ENCODE data around the gene SCAMP1.
"Not testable (repeated sequence)": the region's sequence is repeated elsewhere in the genome, so short reads cannot be mapped to it uniquely, and the experiment has no call there.

SCAMP1 gene

DNA sequence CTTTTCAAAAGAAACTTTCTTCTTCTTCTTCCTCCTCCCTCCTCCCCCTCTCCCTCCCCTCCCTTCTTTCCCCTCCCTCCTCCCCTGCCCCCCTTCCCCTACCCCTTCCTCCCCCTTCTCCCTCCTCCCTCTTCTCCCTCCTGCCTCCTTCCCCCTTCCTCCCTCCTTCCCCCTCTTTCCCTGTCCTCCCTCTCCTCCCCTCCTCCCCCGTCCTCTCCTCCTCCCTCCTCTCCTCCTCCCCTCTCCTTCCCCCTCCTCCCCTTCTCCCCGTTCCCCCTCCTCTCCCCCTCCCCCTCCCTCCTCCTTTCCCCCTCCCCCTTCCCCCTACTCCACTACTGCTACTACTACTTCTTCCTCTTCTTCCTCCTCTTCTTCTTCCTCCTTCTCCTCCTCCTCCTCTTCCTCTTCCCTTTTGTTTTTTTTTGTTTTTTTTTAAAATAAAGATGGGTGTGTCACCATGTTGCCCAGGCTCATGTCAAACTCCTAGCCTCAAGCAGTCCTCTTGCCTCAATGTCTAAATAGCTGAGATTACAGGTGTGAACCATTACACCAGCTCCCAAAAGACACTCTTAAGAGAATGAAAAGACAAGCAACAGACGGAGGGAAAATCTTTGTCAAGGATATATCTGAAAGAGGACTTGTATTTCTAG lies 87.5 kb downstream of the SCAMP1 start:
- Histone ChIP-seq H3K4me3 (ENCODE audit: low read depth, low read length) (no peak overlapping the region), H3K36me3 (replicated peaks) (no peaks in the 10 kb centered on the region), H3K27ac (no peak overlapping the region), H3K27me3 (replicated peaks) (no peaks in the 10 kb centered on the region)
- TF ChIP-seq, protein P1, sequence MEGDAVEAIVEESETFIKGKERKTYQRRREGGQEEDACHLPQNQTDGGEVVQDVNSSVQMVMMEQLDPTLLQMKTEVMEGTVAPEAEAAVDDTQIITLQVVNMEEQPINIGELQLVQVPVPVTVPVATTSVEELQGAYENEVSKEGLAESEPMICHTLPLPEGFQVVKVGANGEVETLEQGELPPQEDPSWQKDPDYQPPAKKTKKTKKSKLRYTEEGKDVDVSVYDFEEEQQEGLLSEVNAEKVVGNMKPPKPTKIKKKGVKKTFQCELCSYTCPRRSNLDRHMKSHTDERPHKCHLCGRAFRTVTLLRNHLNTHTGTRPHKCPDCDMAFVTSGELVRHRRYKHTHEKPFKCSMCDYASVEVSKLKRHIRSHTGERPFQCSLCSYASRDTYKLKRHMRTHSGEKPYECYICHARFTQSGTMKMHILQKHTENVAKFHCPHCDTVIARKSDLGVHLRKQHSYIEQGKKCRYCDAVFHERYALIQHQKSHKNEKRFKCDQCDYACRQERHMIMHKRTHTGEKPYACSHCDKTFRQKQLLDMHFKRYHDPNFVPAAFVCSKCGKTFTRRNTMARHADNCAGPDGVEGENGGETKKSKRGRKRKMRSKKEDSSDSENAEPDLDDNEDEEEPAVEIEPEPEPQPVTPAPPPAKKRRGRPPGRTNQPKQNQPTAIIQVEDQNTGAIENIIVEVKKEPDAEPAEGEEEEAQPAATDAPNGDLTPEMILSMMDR (IDR thresholded peaks at IDR 0.05; ENCODE audit: low read depth, low read length, missing control alignments), result no peak
- in situ Hi-C loops (cut with HindIII; ENCODE audit: low pct_ligation_motif_present, low sequenced_read_pairs), result no loop called here
- DNase-seq, result no peak

DNA sequence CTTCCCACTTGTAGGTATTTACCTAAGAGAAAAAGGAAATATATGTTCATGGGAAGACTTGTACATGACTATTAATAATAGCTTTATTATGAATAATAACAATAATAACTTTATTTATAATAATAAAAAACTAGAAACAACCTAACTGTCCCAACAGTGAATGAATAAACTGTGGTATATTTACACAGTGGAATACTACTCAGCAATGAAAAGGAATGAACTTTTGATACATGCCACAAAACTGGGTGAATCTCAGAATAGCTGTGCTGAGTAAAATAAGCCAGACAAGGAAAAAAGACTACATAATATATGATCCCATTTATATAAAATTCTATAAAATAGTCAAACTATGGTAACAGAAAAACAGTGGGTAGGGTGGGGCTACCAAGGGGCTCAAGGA lies 88.7 kb downstream of the SCAMP1 start:
- Histone ChIP-seq H3K4me3 (ENCODE audit: low read depth, low read length) (no peak overlapping the region), H3K36me3 (replicated peaks) (no peaks in the 10 kb centered on the region), H3K27me3 (replicated peaks) (no peaks in the 10 kb centered on the region), H3K27ac (no peak overlapping the region)
- TF ChIP-seq, protein P1 (IDR thresholded peaks at IDR 0.05; ENCODE audit: low read depth, low read length, missing control alignments), result no peak
- in situ Hi-C loops (cut with HindIII; ENCODE audit: low pct_ligation_motif_present, low sequenced_read_pairs), result no loop called here
- DNase-seq, result no peak

DNA sequence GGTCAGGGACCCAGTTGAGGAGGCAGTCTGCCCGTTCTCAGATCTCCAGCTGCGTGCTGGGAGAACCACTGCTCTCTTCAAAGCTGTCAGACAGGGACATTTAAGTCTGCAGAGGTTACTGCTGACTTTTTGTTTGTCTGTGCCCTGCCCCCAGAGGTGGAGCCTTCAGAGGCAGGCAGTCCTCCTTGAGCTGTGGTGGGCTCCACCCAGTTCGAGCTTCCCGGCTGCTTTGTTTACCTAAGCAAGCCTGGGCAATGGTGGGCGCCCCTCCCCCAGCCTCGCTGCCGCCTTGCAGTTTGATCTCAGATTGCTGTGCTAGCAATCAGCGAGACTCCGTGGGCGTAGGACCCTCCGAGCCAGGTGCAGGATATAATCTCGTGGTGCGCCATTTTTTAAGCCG lies 97.1 kb downstream of the SCAMP1 start:
- H3K27ac ChIP-seq; H3K27me3 ChIP-seq (replicated peaks); H3K4me3 ChIP-seq (ENCODE audit: low read depth, low read length); in situ Hi-C loops (cut with HindIII; ENCODE audit: low pct_ligation_motif_present, low sequenced_read_pairs); DNase-seq; H3K36me3 ChIP-seq (replicated peaks): not testable (repeated sequence)

DNA sequence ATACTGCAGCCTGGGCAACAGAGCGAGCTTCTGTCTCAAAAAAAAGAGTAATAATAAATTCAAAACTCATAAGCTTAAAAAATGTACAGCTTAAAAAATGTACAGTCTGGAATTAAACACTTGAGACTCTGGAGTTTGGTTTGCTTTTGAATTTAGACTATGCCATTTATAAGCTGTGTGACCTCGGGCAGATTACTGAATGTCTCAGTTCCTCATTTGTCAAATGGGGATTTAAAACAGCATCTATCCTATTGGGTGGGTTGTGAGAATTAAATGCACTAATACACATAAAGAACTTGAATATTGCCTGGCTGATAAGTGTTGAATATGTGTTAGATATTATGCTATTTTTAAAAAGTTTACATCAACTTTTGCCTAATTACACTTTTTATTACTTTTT lies 98.4 kb downstream of the SCAMP1 start:
- in situ Hi-C loops (cut with HindIII; ENCODE audit: low pct_ligation_motif_present, low sequenced_read_pairs), result no loop called here
- no peaks in the 10 kb centered on the region for H3K27me3 ChIP-seq (replicated peaks)
- no peak overlapping the region for H3K4me3 ChIP-seq (ENCODE audit: low read depth, low read length)
- no peaks in the 10 kb centered on the region for H3K36me3 ChIP-seq (replicated peaks)
- DNase-seq, result no peak
- TF ChIP-seq, protein P1 (IDR thresholded peaks at IDR 0.05; ENCODE audit: low read depth, low read length, missing control alignments), result no peak
- no peak overlapping the region for H3K27ac ChIP-seq

DNA sequence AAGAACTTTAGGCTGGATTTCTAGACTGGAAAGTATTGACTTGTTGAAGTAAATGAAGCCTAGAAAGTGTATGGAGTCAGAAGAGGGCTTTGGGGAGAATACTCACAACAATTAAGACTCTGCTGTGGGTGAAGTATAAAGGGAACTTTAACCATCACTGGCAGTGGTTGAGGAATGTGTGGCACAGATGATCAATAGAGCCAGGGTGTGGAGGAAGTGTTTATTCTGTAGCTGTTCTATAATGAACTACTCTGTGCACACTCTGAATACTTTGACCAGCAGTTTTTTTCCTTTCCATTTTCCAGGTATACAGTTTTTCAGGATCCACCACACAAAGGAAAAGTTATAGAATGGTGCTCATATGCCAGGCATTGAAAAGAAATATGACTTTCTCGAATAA lies 106.7 kb downstream of the SCAMP1 start:
- Histone ChIP-seq H3K4me3 (ENCODE audit: low read depth, low read length) (no peak overlapping the region), H3K27ac (no peak overlapping the region), H3K27me3 (replicated peaks) (no peaks in the 10 kb centered on the region), H3K36me3 (replicated peaks) (no peaks in the 10 kb centered on the region)
- in situ Hi-C loops (cut with HindIII; ENCODE audit: low pct_ligation_motif_present, low sequenced_read_pairs), result no loop called here
- no peak for DNase-seq
- TF ChIP-seq, protein P1 (IDR thresholded peaks at IDR 0.05; ENCODE audit: low read depth, low read length, missing control alignments), result no peak

DNA sequence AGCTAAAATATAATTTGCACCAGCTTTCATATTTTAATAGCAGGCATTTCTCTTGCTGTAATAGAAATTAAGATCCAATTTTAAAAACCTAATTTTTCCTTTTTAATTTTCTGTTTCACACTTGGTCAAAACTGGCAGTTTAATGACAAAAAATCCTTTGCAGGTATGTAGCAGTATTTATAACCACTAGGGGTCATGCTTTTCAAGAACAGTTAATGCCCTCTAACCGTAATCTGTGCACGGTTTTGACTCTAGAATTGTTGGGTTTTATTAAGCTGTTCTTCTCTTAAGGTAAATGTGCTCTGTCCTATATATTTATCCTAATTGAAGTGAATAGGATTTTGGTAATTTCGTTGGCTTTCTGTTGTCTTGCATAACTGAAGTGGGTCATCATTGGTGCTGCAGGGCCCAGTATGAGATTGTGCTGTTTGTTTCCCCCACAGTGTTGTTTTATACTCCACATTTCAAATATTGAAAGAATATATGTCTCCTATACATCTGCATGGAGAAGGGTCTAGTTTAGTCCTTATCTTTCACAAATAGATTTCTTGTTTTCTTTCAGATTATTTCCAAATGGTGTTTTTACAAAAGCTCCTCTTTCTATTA lies 107.4 kb downstream of the SCAMP1 start:
- H3K4me3 ChIP-seq (ENCODE audit: low read depth, low read length), result no peak overlapping the region
- peak; percentile 12 for DNase-seq
- in situ Hi-C loops (cut with HindIII; ENCODE audit: low pct_ligation_motif_present, low sequenced_read_pairs), result no loop called here
- TF ChIP-seq, protein P1 (IDR thresholded peaks at IDR 0.05; ENCODE audit: low read depth, low read length, missing control alignments), result peak; percentile 59
- H3K27me3 ChIP-seq (replicated peaks), result no peaks in the 10 kb centered on the region
- no peaks in the 10 kb centered on the region for H3K36me3 ChIP-seq (replicated peaks)
- no peak overlapping the region for H3K27ac ChIP-seq
